Measurements from ENCODE around the gene SHC1.
A peak's percentile ranks its signal among the peaks of the same experiment; 100 is the strongest.

Gene SHC1

DNA sequence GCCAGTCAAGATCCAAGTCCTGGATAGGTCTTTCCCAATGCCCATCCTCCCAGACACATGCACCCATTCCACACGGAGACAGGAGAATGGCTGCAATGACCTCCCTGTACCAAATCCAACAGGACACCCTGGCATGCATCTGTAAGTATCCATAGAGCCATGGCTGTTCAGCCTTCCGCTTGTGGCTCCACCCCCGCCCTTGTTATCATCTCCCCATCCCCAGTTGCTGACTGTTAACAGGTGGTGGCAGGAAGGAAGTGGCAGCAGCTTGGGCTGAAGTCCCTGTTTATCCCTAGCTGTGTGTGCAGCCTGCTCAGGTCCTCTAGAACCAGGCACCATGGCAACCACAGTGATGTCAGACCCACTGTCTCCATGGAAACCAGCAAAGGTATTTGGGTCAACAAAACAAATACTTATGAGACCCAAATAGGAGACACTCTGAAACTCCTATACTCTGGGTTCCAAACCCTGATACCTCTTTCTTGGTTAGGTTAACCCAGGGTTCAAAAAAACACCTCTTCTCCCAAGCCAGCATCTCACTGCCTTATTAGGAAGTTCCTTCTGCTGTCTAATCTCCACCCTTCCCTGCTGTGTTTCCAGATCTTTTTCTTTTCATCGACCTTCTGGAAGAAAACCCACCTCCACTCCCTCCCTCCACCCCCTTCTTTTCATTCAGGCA, 15.4 kb downstream of the SHC1 start:
- H3K27ac ChIP-seq = peak overlapping the region; percentile 66
- TF ChIP-seq CTCF (conservative IDR thresholded peaks at IDR 0.05) = no peak

- H3K27ac ChIP-seq = no peak overlapping the region
- no peak for TF ChIP-seq CTCF (conservative IDR thresholded peaks at IDR 0.05)
Measured at GRCh38 chr1:154954541-154954940, 16.0 kb downstream of the SHC1 start.

DNA sequence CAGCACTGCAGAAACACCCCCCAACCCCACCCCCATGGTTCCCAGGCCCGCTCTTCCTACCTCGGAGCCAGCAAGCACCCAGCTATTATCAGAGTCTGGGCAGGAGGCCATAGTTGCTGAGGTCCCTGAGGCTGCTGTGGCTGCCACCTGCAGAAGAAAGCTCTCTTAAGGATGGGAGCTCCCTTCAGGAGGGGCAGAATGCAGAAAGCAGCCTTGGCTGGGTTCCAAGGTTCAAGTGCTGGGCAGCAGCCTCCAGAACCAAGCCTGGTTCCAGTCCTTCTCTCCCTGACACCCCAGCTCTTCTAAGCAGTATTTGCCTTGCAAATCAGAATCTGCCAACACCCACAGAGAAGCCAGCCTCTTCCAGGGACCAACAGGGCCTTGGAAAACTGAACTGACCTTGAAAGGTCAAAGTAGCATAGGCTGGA, 16.9 kb downstream of the SHC1 start:
- no peak overlapping the region for H3K27ac ChIP-seq
- TF ChIP-seq CTCF (conservative IDR thresholded peaks at IDR 0.05) = no peak

DNA sequence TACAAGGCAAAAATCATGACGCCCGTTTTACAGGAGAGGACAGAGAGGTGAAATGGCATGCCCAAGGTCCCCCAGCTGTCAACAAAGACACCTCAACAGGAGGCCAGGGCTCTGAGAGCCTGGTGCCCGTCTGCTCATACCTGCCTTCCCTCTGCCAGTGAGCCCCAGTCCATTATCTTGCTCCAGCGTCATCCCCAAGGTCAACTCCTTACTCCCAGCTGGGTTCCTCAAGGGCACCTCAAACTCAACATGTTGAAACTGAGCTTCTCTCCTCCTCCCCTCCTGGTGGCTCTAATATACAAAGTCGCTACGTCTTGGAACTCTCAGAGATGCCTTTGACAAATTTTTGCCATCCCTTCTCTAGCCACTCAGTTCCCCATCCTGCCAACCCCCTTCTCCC, 17.9 kb downstream of the SHC1 start:
- no peak for TF ChIP-seq CTCF (conservative IDR thresholded peaks at IDR 0.05)
- H3K27ac ChIP-seq = no peak overlapping the region

- no peak overlapping the region for H3K27ac ChIP-seq
- TF ChIP-seq CTCF (conservative IDR thresholded peaks at IDR 0.05) = no peak
Measured at GRCh38 chr1:154951901-154952657, 18.5 kb downstream of the SHC1 start.

GRCh38 chr1:154948079-154948478, 22.5 kb downstream of the SHC1 start:
- H3K27ac ChIP-seq = no peak overlapping the region
- TF ChIP-seq CTCF (conservative IDR thresholded peaks at IDR 0.05) = no peak

GRCh38 chr1:154945962-154946850, 24.3 kb downstream of the SHC1 start:
- no peak for TF ChIP-seq CTCF (conservative IDR thresholded peaks at IDR 0.05)
- no peak overlapping the region for H3K27ac ChIP-seq

Measured in VCaP (cell line).